ENCODE results near the gene TMC6. TPM values are rescaled to one million over a fixed set of nuclear protein-coding genes. Genes with fewer than 3 reads are reported as not detected.

Gene TMC6, protein sequence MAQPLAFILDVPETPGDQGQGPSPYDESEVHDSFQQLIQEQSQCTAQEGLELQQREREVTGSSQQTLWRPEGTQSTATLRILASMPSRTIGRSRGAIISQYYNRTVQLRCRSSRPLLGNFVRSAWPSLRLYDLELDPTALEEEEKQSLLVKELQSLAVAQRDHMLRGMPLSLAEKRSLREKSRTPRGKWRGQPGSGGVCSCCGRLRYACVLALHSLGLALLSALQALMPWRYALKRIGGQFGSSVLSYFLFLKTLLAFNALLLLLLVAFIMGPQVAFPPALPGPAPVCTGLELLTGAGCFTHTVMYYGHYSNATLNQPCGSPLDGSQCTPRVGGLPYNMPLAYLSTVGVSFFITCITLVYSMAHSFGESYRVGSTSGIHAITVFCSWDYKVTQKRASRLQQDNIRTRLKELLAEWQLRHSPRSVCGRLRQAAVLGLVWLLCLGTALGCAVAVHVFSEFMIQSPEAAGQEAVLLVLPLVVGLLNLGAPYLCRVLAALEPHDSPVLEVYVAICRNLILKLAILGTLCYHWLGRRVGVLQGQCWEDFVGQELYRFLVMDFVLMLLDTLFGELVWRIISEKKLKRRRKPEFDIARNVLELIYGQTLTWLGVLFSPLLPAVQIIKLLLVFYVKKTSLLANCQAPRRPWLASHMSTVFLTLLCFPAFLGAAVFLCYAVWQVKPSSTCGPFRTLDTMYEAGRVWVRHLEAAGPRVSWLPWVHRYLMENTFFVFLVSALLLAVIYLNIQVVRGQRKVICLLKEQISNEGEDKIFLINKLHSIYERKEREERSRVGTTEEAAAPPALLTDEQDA
- total RNA-seq, result 1 to 10 TPM in 3 of 4 donors, under 1 TPM in 1; 0.27 to 4.9 (median 2.6) TPM

DNA sequence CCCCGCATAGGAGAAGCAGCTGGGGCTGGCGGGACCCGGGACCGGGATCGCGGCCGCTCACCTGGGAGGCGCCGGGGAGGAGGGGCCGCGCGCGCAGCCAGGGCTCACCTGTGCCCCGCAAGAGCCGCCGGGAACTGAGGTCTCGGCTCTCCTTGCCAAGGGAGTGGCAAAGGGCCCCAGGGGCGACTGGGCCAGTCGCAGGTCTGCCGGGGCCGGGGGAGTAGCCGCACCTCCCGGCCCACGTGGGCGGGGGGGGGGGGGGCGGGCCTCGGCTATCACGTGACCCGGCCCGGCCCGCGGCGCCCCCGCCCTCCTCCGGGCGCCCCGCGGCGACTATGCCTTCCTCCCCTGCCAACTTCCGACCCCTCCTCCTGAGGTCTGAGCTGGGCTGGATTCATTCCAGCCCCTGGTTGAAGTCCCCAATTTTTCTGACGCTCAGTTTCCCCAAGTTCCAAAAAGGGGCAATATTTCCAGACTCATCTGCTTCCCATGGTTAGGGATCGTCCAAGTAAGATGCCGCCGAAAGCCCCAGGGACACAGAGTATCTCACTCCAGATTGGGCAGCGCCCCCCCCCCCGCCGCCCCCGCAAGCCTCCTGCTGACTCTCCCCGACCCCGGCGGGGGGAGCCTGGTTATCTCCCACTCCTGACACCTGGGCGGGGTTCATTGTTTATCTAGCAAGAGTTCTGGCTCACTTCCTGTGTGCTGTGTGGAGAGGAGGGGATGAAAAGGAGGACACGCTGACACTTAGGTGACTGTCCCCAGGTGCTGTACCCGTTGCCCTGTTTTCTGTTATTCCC lies at the start of gene TMC6:
Gene TMC6, minus strand, starts transcription at position 205 of the 800 bp plus-strand sequence. CDS start 1,923 bp downstream, outside the sequence.
- no peak for DNase-seq

DNA sequence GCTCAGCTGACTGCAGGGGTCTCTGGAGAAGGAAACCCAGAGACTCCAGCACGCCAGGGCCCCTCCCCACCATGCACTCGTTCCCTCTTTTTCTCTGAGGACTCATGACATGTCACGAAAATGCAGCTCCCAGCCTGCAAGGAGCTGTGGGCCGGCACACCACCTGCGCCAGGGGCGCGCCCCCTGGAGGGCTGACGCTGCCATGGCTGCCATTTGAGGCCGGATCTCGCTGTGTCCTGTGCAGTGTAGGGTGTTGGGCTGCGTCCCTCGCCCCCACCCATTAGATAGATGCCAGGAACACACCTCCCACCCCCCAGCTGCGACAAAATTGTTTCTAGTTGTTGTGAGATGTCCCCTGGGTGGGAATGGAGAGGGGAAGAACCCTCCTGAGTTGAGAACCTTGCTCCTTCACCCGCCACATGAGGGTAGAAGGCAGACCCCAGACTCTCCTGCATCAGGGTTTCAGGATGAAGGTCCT lies 48.0 kb upstream of the TMC6 start:
- in situ Hi-C loops (cut with MboI; ENCODE audit: low sequenced_read_pairs in 4 of 4), result loop anchor here in 1 of 4 donors (5.0 kb wide), 1 partner anchor 64 kb away; no protein-coding TSS in a partner anchor
- H3K27me3 ChIP-seq, result no peaks in the 10 kb centered on the region

More for the DNA sequence above, at the start of gene TMC6:
- ATAC-seq, result peak in 1 of 2 donors; percentile 22
- Histone ChIP-seq H3K27ac (peak within 1 kb of the TSS; percentile 0 to 73 (median 66)), H3K36me3 (no peaks in the 10 kb centered on the region), H3K4me3 (peak within 1 kb of the TSS; percentile 48 to 74 (median 62)), H3K4me1 (peaks cover 5 to 31% of the 10 kb centered on the region in 2 donors), H3K9me3 (no peaks in the 10 kb centered on the region), H3K27me3 (peaks cover 20 to 47% (median 40%) of the 10 kb centered on the region in 3 donors)
- TF ChIP-seq, protein P1, sequence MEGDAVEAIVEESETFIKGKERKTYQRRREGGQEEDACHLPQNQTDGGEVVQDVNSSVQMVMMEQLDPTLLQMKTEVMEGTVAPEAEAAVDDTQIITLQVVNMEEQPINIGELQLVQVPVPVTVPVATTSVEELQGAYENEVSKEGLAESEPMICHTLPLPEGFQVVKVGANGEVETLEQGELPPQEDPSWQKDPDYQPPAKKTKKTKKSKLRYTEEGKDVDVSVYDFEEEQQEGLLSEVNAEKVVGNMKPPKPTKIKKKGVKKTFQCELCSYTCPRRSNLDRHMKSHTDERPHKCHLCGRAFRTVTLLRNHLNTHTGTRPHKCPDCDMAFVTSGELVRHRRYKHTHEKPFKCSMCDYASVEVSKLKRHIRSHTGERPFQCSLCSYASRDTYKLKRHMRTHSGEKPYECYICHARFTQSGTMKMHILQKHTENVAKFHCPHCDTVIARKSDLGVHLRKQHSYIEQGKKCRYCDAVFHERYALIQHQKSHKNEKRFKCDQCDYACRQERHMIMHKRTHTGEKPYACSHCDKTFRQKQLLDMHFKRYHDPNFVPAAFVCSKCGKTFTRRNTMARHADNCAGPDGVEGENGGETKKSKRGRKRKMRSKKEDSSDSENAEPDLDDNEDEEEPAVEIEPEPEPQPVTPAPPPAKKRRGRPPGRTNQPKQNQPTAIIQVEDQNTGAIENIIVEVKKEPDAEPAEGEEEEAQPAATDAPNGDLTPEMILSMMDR (IDR thresholded peaks at IDR 0.05 in 4 of 5, conservative IDR thresholded peaks at IDR 0.05 in 1 of 5), result no peak
- TF ChIP-seq POLR2A (IDR thresholded peaks at IDR 0.05), result peak in 1 of 2 donors; percentile 17
- intact Hi-C loops (cut with DNase I; ENCODE audit: low total_unique reads), result no loop called here
- in situ Hi-C loops (cut with MboI; ENCODE audit: low sequenced_read_pairs in 4 of 4), result no loop called here

DNA sequence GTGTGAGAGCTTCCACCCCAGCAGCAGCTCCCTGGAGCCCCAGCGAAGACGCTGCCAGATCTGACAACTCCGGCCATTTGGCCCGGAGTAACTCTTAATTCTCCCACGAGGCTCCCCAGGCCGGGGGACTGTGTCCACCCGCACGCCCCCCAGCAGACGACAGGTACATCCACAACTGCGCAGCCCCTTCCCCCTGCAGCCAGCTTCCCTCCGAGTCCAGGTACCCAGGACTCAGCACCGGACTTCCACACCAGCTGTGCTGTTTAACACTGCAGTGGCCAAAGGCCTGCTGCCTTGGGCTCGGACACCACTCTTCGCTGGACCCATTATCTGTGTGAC lies 47.1 kb upstream of the TMC6 start:
- peaks cover 0 to 15% of the 10 kb centered on the region in 2 donors for H3K36me3 ChIP-seq
- no peak for TF ChIP-seq POLR2A (IDR thresholded peaks at IDR 0.05)
- TF ChIP-seq, protein P1 (IDR thresholded peaks at IDR 0.05 in 4 of 5, conservative IDR thresholded peaks at IDR 0.05 in 1 of 5), result no peak
- no peaks in the 10 kb centered on the region for H3K9me3 ChIP-seq
- no peak for ATAC-seq
- H3K4me1 ChIP-seq, result peaks cover 68% of the 10 kb centered on the region in 2 donors
- no peaks in the 10 kb centered on the region for H3K27me3 ChIP-seq
- peak overlapping the region in 1 of 4 donors; percentile 35 for H3K4me3 ChIP-seq
- H3K27ac ChIP-seq, result peak overlapping the region; percentile 88 to 96 (median 94)
- in situ Hi-C loops (cut with MboI; ENCODE audit: low sequenced_read_pairs in 4 of 4), result loop anchor here in 1 of 4 donors (5.0 kb wide), 1 partner anchor 63 kb away; no protein-coding TSS in a partner anchor
- DNase-seq, result no peak
- intact Hi-C loops (cut with DNase I; ENCODE audit: low total_unique reads), result loop anchor here (5.0 kb wide), 1 partner anchor 77 kb away; no protein-coding TSS in a partner anchor

More for the DNA sequence above, 48.0 kb upstream of the TMC6 start:
- Histone ChIP-seq H3K9me3 (no peaks in the 10 kb centered on the region), H3K27ac (peak overlapping the region in 3 of 4 donors; percentile 92 to 96 (median 95)), H3K4me1 (peaks cover 58 to 72% of the 10 kb centered on the region in 2 donors), H3K36me3 (peaks cover 0 to 8% of the 10 kb centered on the region in 2 donors), H3K4me3 (no peak overlapping the region)
- ATAC-seq (no peak), DNase-seq (peak in 1 of 2 donors; percentile 65)
- TF ChIP-seq, protein P1 (IDR thresholded peaks at IDR 0.05 in 4 of 5, conservative IDR thresholded peaks at IDR 0.05 in 1 of 5), result peak; percentile 74 to 91 (median 86)
- TF ChIP-seq POLR2A (IDR thresholded peaks at IDR 0.05), result no peak
- intact Hi-C loops (cut with DNase I; ENCODE audit: low total_unique reads), result loop anchor here (1.0 to 5.0 kb wide), 2 partner anchors 64 to 76 kb away; no protein-coding TSS in a partner anchor
